Activated naive CD4-positive, alpha-beta T cell treated with anti-CD3 and anti-CD28 coated beads, Interleukin-2, amount 10 ng/mL, durations not matched to agents 7 days and 5 days (primary cell): Measurements from ENCODE around the gene PCGF2.
A peak's percentile ranks its signal among the peaks of the same experiment; 100 is the strongest.
"Not testable (repeated sequence)": the region's sequence is repeated elsewhere in the genome, so short reads cannot be mapped to it uniquely, and the experiment has no call there.

Source experiments
- CTCF ChIA-PET: fragments of 350-600 bp; sonication (Branson Sonifier 250); formaldehyde crosslinking; loops from one replicate; lab custom pipeline; 2021; ENCODE audit warnings: antibody characterized with exemption; lab: Charles Lee
- DNase-seq: peaks from one replicate; pipeline ENCODE4 v3.0.0-alpha.2; 2020
- H3K27ac Mint-ChIP-seq: one replicate; pipeline ENCODE4 v1.8.0; 2021; ENCODE audit warnings: mild to moderate bottlenecking, moderate library complexity, mixed read lengths
- H3K27me3 Mint-ChIP-seq: one replicate; pipeline ENCODE4 v1.8.0; 2021; ENCODE audit warnings: mild to moderate bottlenecking, mixed read lengths
- H3K36me3 Mint-ChIP-seq: one replicate; pipeline ENCODE4 v1.8.0; 2021; ENCODE audit warnings: mixed read lengths
- H3K4me1 Mint-ChIP-seq: one replicate; pipeline ENCODE4 v1.8.0; 2021; ENCODE audit warnings: mixed read lengths
- H3K4me3 Mint-ChIP-seq: one replicate; pipeline ENCODE4 v1.8.0; 2021; ENCODE audit warnings: mild to moderate bottlenecking, moderate library complexity, mixed read lengths
- H3K9me3 Mint-ChIP-seq: one replicate; pipeline ENCODE4 v1.8.0; 2021; ENCODE audit warnings: mixed read lengths

Gene PCGF2

DNA sequence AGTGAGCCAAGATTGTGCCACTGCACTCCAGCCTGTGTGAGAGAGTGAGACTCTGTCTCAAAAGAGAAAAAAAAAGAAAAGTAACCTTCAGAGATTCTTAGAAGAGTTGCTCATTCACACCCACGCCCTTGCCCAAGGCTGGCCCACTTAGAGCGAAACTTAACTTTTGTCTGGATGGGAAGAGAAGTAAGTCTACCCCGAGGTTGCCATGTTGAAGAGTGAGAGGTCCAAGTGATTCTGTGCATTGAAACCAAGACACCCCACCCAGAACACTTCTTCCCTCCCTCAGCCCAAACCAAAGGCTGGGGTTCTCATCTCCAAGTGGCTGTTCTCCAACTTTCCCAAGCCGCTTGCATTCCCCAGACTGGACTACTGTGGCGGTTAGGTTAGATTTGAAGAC, 20.4 kb downstream of the PCGF2 start:
- Mint-ChIP-seq H3K9me3 (no peaks in the 10 kb centered on the region), H3K4me3 (peak overlapping the region; percentile 67), H3K27ac (peak overlapping the region; percentile 94), H3K4me1 (peaks cover 73% of the 10 kb centered on the region), H3K27me3 (no peaks in the 10 kb centered on the region), H3K36me3 (peaks cover 44% of the 10 kb centered on the region)
- CTCF ChIA-PET, result interaction anchor here (1.5 to 2.2 kb wide), 6 partner anchors 10 to 51 kb away, joined by 3 to 14 read pairs (median 6); partner anchors contain the start of gene MLLT6
- DNase-seq, result peak; percentile 64

DNA sequence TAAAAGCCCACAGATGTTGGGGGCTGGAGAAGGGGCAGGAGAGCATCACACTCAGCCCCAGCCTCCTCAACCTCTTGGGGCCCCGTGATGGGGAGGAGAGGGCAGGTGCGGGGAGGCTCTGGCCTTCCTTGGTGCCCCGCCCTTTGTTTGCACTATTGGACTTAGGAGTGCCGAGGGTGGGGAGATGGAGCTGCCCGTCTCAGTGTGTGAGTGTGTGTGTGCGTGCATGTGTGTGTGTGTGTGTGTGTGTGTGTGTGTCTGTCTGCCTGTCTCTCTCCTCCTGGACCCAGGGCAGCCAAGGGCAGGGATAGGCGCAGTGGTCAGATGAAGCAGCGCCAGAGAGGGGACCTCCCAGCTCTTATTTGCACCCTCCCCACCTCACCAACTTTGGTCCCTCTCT, 22.0 kb downstream of the PCGF2 start:
- H3K4me3 Mint-ChIP-seq, DNase-seq, H3K9me3 Mint-ChIP-seq, H3K27me3 Mint-ChIP-seq: not testable (repeated sequence)
- Mint-ChIP-seq H3K27ac (peak overlapping the region; percentile 82), H3K36me3 (peaks cover 43% of the 10 kb centered on the region), H3K4me1 (peaks cover 62% of the 10 kb centered on the region)
- CTCF ChIA-PET, result interaction anchor here (2.0 kb wide), 1 partner anchor 49 kb away, joined by 4 read pairs; no protein-coding TSS in a partner anchor

DNA sequence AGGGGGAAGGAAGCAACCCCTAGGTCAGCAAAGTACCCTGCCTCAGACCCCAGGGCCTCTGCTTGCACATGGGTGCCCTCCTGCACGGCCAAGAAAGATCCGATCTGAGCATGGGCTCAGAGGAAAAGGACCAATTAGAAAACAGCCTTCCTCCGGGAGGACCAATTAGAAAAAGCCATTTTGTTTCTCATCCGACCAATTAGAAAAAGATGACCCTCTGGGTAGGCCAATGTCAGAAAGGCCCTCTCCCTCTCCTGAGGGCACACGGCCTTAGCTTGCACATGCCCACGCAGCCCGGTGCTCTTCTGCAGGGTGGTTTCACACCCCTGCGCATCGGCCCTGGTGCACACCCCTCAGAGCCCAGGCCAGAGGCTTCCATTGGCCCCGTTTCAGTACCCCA, 23.1 kb downstream of the PCGF2 start:
- H3K4me1 Mint-ChIP-seq, result peaks cover 59% of the 10 kb centered on the region

DNA sequence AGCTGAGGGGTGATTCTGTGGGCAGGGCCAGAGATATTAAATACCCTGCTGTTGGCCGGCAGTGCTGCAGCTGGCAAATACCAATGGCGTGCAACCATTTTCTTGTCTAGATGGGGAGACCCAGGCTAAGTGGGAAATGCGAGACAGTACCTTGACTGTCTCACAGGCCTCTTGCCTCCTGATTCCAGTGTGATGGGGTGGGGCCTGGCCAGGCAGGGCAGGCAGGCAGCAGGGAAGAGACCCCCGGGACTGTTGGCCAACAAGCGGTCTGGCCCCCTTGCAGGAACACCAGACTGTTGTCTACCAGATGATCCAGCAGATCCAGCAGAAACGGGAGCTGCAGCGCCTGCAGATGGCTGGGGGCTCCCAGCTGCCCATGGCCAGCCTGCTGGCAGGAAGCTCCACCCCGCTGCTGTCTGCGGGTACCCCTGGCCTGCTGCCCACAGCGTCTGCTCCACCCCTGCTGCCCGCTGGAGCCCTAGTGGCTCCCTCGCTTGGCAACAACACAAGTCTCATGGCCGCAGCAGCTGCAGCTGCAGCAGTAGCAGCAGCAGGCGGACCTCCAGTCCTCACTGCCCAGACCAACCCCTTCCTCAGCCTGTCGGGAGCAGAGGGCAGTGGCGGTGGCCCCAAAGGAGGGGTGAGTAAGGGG, 23.7 kb downstream of the PCGF2 start:
- Mint-ChIP-seq H3K36me3 (peaks cover 47% of the 10 kb centered on the region), H3K27ac (no peak overlapping the region), H3K4me1 (peaks cover 60% of the 10 kb centered on the region), H3K4me3 (no peak overlapping the region), H3K9me3 (no peaks in the 10 kb centered on the region), H3K27me3 (no peaks in the 10 kb centered on the region)
- CTCF ChIA-PET, result interaction anchor here (0.6 to 0.8 kb wide), 2 partner anchors 48 to 1947 kb away, joined by 3 read pairs; no protein-coding TSS in a partner anchor
- no peak for DNase-seq

More for the DNA sequence above, 23.1 kb downstream of the PCGF2 start:
- CTCF ChIA-PET, result no interaction called here
- H3K36me3 Mint-ChIP-seq, result peaks cover 48% of the 10 kb centered on the region
- H3K4me3 Mint-ChIP-seq, result no peak overlapping the region
- H3K27me3 Mint-ChIP-seq, result no peaks in the 10 kb centered on the region
- no peak for DNase-seq
- no peaks in the 10 kb centered on the region for H3K9me3 Mint-ChIP-seq
- H3K27ac Mint-ChIP-seq, result peak overlapping the region; percentile 62

DNA sequence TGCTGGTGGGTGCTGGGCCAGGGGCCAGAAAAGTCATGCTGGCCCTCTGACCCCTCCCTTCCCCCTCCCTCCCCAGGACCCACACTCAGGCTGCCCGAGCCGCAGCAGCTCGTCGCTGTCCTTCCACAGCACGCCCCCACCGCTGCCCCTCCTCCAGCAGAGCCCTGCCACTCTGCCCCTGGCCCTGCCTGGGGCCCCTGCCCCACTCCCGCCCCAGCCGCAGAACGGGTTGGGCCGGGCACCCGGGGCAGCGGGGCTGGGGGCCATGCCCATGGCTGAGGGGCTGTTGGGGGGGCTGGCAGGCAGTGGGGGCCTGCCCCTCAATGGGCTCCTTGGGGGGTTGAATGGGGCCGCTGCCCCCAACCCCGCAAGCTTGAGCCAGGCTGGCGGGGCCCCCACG, 26.3 kb downstream of the PCGF2 start:
- Mint-ChIP-seq H3K27me3 (no peaks in the 10 kb centered on the region), H3K4me3 (no peak overlapping the region), H3K27ac (no peak overlapping the region), H3K9me3 (no peaks in the 10 kb centered on the region), H3K36me3 (peaks cover 56% of the 10 kb centered on the region), H3K4me1 (peaks cover 40% of the 10 kb centered on the region)
- CTCF ChIA-PET, result interaction anchor here (1.2 kb wide), 1 partner anchor 261 kb away, joined by 3 read pairs; no protein-coding TSS in a partner anchor
- DNase-seq, result no peak

DNA sequence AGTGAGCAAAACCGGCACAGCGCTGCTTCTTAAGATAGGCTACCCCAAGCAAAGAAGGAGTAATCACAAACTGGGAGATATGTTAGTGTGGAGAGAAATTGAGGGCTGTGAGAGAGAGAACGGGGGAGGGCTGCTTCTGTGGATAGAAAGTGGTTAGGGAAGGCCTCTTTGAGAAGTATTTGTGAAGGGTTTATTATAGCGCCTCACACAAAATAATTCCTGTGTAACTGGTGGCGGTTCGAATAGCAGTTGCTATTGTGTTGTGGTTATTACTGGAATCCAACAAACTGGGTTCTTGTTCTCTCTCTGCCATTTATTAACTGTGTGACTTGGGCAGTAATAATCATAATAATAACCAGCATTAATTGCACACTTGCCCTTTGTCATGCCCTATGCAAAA, 27.2 kb downstream of the PCGF2 start:
- Mint-ChIP-seq H3K36me3 (peaks cover 58% of the 10 kb centered on the region), H3K27ac (no peak overlapping the region)
- CTCF ChIA-PET, result interaction anchor here (1.0 kb wide), 1 partner anchor 14 kb away, joined by 4 read pairs; no protein-coding TSS in a partner anchor

DNA sequence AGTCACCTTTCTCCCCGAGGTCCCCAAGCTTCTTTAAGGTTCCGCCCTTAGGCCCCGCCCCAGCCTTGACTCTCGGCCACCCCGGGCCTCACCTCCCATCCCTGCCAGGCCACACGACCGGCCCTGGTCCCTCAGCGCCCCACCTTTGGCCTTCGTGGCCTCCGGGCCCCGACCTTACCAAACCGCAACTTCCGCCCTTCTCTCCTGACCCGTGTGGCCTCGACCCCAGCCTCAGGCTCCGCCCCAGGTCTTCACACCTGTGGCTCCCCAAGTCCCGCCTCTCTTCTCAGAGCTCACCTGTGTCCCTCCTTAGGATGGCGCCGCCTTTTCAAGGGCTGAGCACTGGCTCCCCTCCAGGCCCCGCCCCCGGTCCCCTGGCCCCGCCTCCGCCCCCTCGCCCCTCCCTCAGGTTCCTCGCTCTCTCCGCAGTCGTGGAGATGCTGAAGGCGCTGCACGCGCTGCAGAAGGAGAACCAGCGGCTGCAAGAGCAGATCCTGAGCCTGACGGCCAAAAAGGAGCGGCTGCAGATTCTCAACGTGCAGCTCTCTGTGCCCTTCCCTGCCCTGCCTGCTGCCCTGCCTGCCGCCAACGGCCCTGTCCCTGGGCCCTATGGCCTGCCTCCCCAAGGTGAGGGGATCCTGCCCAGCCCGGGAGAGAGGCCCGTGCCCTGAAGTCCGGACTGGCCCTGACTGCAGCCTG, 28.0 kb downstream of the PCGF2 start:
- H3K4me3 Mint-ChIP-seq, result no peak overlapping the region
- H3K36me3 Mint-ChIP-seq, result peaks cover 61% of the 10 kb centered on the region
- CTCF ChIA-PET, result interaction anchor here (1.0 kb wide), 1 partner anchor 14 kb away, joined by 4 read pairs; no protein-coding TSS in a partner anchor
- no peak for DNase-seq
- H3K27ac Mint-ChIP-seq, result peak overlapping the region; percentile 17
- peaks cover 33% of the 10 kb centered on the region for H3K4me1 Mint-ChIP-seq
- no peaks in the 10 kb centered on the region for H3K9me3 Mint-ChIP-seq
- H3K27me3 Mint-ChIP-seq, result no peaks in the 10 kb centered on the region

More for the DNA sequence above, 27.2 kb downstream of the PCGF2 start:
- Mint-ChIP-seq H3K27me3 (no peaks in the 10 kb centered on the region), H3K4me1 (peaks cover 33% of the 10 kb centered on the region), H3K4me3 (no peak overlapping the region), H3K9me3 (no peaks in the 10 kb centered on the region)
- DNase-seq, result no peak

DNA sequence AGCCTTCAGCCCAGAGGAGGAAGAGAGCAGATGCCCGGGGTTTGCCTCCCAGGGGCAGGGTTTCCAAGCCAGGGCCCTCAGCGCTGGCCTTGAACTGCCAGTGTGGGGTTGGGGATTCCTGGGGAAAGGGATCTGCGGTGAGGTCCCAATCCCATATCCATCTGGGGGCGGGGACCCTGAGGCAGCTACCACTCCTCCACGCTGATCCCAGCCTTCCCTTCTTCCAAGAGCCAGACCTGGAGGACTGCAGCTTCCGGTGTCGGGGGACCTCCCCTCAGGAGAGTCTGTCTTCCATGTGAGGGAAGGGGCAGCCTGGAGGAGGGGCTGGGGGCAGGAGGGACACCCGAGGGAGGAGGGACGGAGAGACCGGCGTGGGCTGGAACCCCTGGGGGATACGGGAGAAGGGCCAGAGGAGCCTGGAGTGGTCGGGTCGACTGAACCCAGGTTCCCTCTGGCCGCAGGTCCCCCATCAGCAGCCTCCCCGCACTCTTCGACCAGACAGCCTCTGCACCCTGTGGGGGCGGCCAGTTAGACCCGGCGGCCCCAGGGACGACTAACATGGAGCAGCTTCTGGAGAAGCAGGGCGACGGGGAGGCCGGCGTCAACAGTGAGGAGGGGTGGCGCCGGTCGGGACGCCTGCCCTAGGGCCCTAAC, 28.7 kb downstream of the PCGF2 start:
- H3K27me3 Mint-ChIP-seq, result no peaks in the 10 kb centered on the region
- no peak overlapping the region for H3K4me3 Mint-ChIP-seq
- DNase-seq, result no peak
- no peak overlapping the region for H3K27ac Mint-ChIP-seq
- no peaks in the 10 kb centered on the region for H3K9me3 Mint-ChIP-seq
- CTCF ChIA-PET, result no interaction called here
- H3K4me1 Mint-ChIP-seq, result peaks cover 33% of the 10 kb centered on the region
- peaks cover 60% of the 10 kb centered on the region for H3K36me3 Mint-ChIP-seq

DNA sequence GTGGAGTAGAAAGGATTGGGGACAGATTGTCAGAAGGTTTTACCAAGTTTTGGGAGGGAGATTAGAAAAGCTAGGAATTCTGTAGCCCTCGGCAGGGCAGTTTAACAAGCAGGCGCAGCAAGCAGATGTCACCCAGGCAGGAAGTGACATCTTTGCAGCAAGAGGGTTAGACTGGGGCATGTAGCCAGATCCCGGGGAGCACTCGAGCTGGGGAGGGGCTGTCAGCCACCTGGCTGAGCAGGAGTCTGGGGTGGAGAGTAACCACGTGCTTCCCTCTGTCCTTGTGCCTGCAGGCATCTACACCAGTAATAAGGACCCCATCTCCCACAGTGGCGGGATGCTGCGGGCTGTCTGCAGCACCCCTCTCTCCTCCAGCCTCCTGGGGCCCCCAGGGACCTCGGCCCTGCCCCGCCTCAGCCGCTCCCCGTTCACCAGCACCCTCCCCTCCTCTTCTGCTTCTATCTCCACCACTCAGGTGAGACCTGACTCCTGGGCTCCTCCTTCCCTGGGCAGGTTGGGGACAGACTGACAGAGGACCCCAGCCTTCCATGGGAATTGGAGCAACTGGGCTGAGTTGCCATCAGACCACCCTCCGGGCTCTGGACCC, 30.9 kb downstream of the PCGF2 start:
- DNase-seq, result no peak
- Mint-ChIP-seq H3K36me3 (peaks cover 57% of the 10 kb centered on the region), H3K9me3 (no peaks in the 10 kb centered on the region), H3K27me3 (no peaks in the 10 kb centered on the region), H3K4me3 (no peak overlapping the region), H3K27ac (no peak overlapping the region), H3K4me1 (peaks cover 40% of the 10 kb centered on the region)
- CTCF ChIA-PET, result interaction anchor here (0.7 to 1.2 kb wide), 2 partner anchors 10 to 14 kb away, joined by 3 to 5 read pairs; partner anchors contain the start of gene CISD3

DNA sequence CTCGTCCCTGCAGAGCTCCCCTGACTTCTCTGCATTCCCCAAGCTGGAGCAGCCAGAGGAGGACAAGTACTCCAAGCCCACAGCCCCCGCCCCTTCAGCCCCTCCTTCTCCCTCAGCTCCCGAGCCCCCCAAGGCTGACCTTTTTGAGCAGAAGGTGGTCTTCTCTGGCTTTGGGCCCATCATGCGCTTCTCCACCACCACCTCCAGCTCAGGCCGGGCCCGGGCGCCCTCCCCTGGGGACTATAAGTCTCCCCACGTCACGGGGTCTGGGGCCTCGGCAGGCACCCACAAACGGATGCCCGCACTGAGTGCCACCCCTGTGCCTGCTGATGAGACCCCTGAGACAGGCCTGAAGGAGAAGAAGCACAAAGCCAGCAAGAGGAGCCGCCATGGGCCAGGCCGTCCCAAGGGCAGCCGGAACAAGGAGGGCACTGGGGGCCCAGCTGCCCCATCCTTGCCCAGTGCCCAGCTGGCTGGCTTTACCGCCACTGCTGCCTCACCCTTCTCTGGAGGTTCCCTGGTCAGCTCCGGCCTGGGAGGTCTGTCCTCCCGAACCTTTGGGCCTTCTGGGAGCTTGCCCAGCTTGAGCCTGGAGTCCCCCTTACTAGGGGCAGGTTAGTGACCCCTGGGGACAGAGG, 31.6 kb downstream of the PCGF2 start:
- Mint-ChIP-seq H3K36me3 (peaks cover 60% of the 10 kb centered on the region), H3K27ac (no peak overlapping the region), H3K9me3 (no peaks in the 10 kb centered on the region), H3K4me1 (peaks cover 45% of the 10 kb centered on the region), H3K27me3 (no peaks in the 10 kb centered on the region), H3K4me3 (no peak overlapping the region)
- CTCF ChIA-PET, result interaction anchor here (0.7 to 2.6 kb wide), 3 partner anchors 9 to 18 kb away, joined by 3 to 13 read pairs (median 5); partner anchors contain the start of gene CISD3
- DNase-seq, result no peak

DNA sequence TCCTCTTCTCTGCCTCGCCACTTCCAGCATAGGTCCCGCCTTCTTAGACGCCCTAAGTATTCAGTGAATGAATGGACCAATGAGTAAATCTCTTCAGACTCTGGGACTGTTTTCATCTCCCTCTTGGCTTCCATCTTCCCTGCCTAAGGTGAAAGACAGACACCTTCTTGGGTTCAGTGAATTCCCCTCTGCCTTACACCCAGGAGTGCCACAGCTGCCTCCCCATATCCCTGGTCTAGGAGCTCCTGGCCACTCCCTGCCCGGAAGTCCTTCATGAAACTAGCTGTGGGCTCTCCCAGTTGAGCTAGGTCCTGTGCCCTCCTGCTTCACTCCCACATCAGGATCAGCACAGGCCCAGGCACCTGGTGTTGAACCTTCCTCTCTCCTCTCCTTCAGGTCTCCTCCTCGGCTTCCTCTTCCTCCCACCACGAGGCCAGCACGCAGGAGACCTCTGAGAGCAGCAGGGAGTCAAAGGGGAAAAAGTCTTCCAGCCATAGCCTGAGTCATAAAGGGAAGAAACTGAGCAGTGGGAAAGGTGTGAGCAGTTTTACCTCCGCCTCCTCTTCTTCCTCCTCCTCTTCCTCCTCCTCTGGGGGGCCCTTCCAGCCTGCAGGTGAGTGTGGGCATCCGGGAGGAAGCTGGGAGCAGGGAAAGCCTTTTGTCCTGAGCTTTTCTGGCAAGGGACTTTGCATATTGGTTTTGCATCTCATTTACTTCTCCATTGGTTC, 32.8 kb downstream of the PCGF2 start:
- no peaks in the 10 kb centered on the region for H3K9me3 Mint-ChIP-seq
- H3K27ac Mint-ChIP-seq, result no peak overlapping the region
- H3K27me3 Mint-ChIP-seq, result no peaks in the 10 kb centered on the region
- CTCF ChIA-PET, result interaction anchor here (2.6 kb wide), 1 partner anchor 19 kb away, joined by 13 read pairs; no protein-coding TSS in a partner anchor
- H3K4me1 Mint-ChIP-seq, result peaks cover 49% of the 10 kb centered on the region
- no peak overlapping the region for H3K4me3 Mint-ChIP-seq
- DNase-seq, result no peak
- H3K36me3 Mint-ChIP-seq, result peaks cover 59% of the 10 kb centered on the region

DNA sequence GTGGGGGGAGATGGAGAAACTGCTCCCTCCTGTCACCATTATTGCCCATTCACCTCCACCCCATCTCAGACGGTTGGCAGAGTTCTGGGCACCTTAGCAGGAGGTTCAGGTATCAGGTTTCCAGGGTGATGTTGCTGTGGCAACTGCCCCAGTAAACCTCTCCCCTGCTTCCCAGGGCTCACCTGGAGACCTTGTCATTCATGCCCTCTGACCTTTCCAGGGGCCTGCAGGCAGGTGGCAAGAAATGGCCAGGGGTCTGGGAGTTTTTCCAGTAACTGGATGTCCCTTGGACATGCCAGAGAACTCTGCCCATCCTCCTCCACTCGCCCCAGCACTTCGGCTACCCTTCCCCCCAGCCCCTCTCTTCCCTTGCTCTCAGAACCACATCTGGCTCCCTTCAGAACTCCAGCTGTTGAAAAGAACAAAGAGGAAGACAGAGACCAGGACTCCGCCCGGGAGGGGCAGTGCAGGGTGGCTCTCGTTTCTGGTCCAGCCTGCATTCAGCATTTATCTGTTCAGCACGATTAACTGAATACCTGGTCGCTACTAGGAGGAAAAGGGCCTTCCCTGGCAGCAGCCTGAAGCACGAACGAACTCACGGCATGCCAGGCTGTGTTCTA, 34.6 kb downstream of the PCGF2 start:
- Mint-ChIP-seq H3K4me1 (peaks cover 58% of the 10 kb centered on the region), H3K36me3 (peaks cover 67% of the 10 kb centered on the region), H3K27me3 (no peaks in the 10 kb centered on the region), H3K4me3 (no peak overlapping the region), H3K9me3 (no peaks in the 10 kb centered on the region), H3K27ac (peak overlapping the region; percentile 7)
- no peak for DNase-seq
- CTCF ChIA-PET, result no interaction called here
